22Rv1 (cell line): ENCODE measurements around the gene BTBD9.

Experiments
- CTCF ChIP-seq: fragments of 450-650 bp; IDR thresholded peaks from 2 replicates; pipeline ENCODE4 v1.5.1; 2017; ENCODE audit warnings: mild to moderate bottlenecking
- ZFX ChIP-seq: fragments of 450-650 bp; IDR thresholded peaks from 2 replicates; pipeline ENCODE4 v1.6.1; 2017; ENCODE audit warnings: antibody characterized with exemption, borderline replicate concordance

- TF ChIP-seq CTCF (no peak), ZFX (no peak)
These were observed 394.4 kb downstream of the BTBD9 start for GRCh38 chr6:38245295-38245694.
